ENCODE data around the gene RBM48.

DNA sequence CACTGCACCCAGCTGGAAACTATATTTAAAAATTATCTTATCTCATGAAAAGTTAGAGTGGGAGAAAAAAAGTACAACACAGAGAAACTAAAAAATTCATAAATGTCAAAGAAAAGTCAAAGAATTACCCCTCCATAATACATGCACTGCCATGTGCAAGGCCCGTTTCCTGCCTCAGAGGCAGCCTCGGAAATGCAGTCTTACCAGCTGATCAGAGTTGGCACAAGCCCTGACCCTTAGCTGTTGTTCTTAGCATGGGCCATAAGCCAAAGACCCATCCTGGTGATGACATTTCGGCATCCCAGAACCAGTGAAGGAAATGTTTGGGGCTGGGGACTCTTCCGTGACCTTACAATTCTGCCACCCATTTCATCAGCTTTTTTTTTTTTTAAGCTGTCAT, 21.6 kb downstream of the RBM48 start:
- TF ChIP-seq, protein P1, sequence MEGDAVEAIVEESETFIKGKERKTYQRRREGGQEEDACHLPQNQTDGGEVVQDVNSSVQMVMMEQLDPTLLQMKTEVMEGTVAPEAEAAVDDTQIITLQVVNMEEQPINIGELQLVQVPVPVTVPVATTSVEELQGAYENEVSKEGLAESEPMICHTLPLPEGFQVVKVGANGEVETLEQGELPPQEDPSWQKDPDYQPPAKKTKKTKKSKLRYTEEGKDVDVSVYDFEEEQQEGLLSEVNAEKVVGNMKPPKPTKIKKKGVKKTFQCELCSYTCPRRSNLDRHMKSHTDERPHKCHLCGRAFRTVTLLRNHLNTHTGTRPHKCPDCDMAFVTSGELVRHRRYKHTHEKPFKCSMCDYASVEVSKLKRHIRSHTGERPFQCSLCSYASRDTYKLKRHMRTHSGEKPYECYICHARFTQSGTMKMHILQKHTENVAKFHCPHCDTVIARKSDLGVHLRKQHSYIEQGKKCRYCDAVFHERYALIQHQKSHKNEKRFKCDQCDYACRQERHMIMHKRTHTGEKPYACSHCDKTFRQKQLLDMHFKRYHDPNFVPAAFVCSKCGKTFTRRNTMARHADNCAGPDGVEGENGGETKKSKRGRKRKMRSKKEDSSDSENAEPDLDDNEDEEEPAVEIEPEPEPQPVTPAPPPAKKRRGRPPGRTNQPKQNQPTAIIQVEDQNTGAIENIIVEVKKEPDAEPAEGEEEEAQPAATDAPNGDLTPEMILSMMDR (IDR thresholded peaks at IDR 0.05; ENCODE audit: low read length), result no peak
- no peak for TF ChIP-seq EZH2phosphoT487 (IDR thresholded peaks at IDR 0.05; ENCODE audit: low read length)
- TF ChIP-seq EZH2 (optimal IDR thresholded peaks at IDR 0.05; ENCODE audit: low read depth, low read length), result no peak
